ENCODE results near the gene MAP3K9.

The MAP3K9 gene

GRCh38 chr14:70785556-70785955 lies 23.8 kb downstream of the MAP3K9 start:
- TF ChIP-seq GATA3 (IDR thresholded peaks at IDR 0.05; ENCODE audit: low read depth, low read length) (no peak), GATA2 (IDR thresholded peaks at IDR 0.05; ENCODE audit: low read depth, low read length) (no peak)

- no peak for TF ChIP-seq GATA3 (IDR thresholded peaks at IDR 0.05; ENCODE audit: low read depth, low read length)
- no peak for TF ChIP-seq GATA2 (IDR thresholded peaks at IDR 0.05; ENCODE audit: low read depth, low read length)
Observed at GRCh38 chr14:70784886-70785285, 24.4 kb downstream of the MAP3K9 start.

GRCh38 chr14:70782361-70782760 lies 27.0 kb downstream of the MAP3K9 start:
- TF ChIP-seq GATA3 (IDR thresholded peaks at IDR 0.05; ENCODE audit: low read depth, low read length) (no peak), GATA2 (IDR thresholded peaks at IDR 0.05; ENCODE audit: low read depth, low read length) (no peak)

GRCh38 chr14:70780396-70781075 lies 28.8 kb downstream of the MAP3K9 start:
- TF ChIP-seq GATA2 (IDR thresholded peaks at IDR 0.05; ENCODE audit: low read depth, low read length) (no peak), GATA3 (IDR thresholded peaks at IDR 0.05; ENCODE audit: low read depth, low read length) (no peak)

GRCh38 chr14:70779667-70780066 lies 29.6 kb downstream of the MAP3K9 start:
- TF ChIP-seq GATA2 (IDR thresholded peaks at IDR 0.05; ENCODE audit: low read depth, low read length) (no peak), GATA3 (IDR thresholded peaks at IDR 0.05; ENCODE audit: low read depth, low read length) (no peak)

- no peak for TF ChIP-seq GATA3 (IDR thresholded peaks at IDR 0.05; ENCODE audit: low read depth, low read length)
- TF ChIP-seq GATA2 (IDR thresholded peaks at IDR 0.05; ENCODE audit: low read depth, low read length): no peak
Observed at GRCh38 chr14:70776197-70776596, 33.1 kb downstream of the MAP3K9 start.

GRCh38 chr14:70773182-70773862 lies 36.0 kb downstream of the MAP3K9 start:
- TF ChIP-seq GATA2 (IDR thresholded peaks at IDR 0.05; ENCODE audit: low read depth, low read length) (no peak), GATA3 (IDR thresholded peaks at IDR 0.05; ENCODE audit: low read depth, low read length) (no peak)

GRCh38 chr14:70771781-70772212 lies 37.5 kb downstream of the MAP3K9 start:
- no peak for TF ChIP-seq GATA2 (IDR thresholded peaks at IDR 0.05; ENCODE audit: low read depth, low read length)
- TF ChIP-seq GATA3 (IDR thresholded peaks at IDR 0.05; ENCODE audit: low read depth, low read length): no peak

- TF ChIP-seq GATA2 (IDR thresholded peaks at IDR 0.05; ENCODE audit: low read depth, low read length) (no peak), GATA3 (IDR thresholded peaks at IDR 0.05; ENCODE audit: low read depth, low read length) (no peak)
Observed at GRCh38 chr14:70770490-70770889, 38.8 kb downstream of the MAP3K9 start.

GRCh38 chr14:70759398-70759797 lies 49.9 kb downstream of the MAP3K9 start:
- TF ChIP-seq GATA3 (IDR thresholded peaks at IDR 0.05; ENCODE audit: low read depth, low read length) (no peak), GATA2 (IDR thresholded peaks at IDR 0.05; ENCODE audit: low read depth, low read length) (no peak)

GRCh38 chr14:70755655-70756054 lies 53.7 kb downstream of the MAP3K9 start:
- TF ChIP-seq GATA2 (IDR thresholded peaks at IDR 0.05; ENCODE audit: low read depth, low read length) (no peak), GATA3 (IDR thresholded peaks at IDR 0.05; ENCODE audit: low read depth, low read length) (no peak)

GRCh38 chr14:70754991-70755390 lies 54.3 kb downstream of the MAP3K9 start:
- TF ChIP-seq GATA3 (IDR thresholded peaks at IDR 0.05; ENCODE audit: low read depth, low read length) (no peak), GATA2 (IDR thresholded peaks at IDR 0.05; ENCODE audit: low read depth, low read length) (no peak)

GRCh38 chr14:70753518-70753953 lies 55.8 kb downstream of the MAP3K9 start:
- TF ChIP-seq GATA3 (IDR thresholded peaks at IDR 0.05; ENCODE audit: low read depth, low read length): no peak
- TF ChIP-seq GATA2 (IDR thresholded peaks at IDR 0.05; ENCODE audit: low read depth, low read length): no peak

- TF ChIP-seq GATA3 (IDR thresholded peaks at IDR 0.05; ENCODE audit: low read depth, low read length) (no peak), GATA2 (IDR thresholded peaks at IDR 0.05; ENCODE audit: low read depth, low read length) (no peak)
Observed at GRCh38 chr14:70748422-70748821, 60.9 kb downstream of the MAP3K9 start.

- TF ChIP-seq GATA3 (IDR thresholded peaks at IDR 0.05; ENCODE audit: low read depth, low read length): no peak
- TF ChIP-seq GATA2 (IDR thresholded peaks at IDR 0.05; ENCODE audit: low read depth, low read length): no peak
Observed at GRCh38 chr14:70744641-70745040, 64.7 kb downstream of the MAP3K9 start.
